GM23338 (cell line): ENCODE results near the gene CDK16. TPM values are rescaled to one million over a fixed set of nuclear protein-coding genes. Genes with fewer than 3 reads are reported as not detected.

Experiments used
- ATAC-seq: fragments of 200-7000 bp; cut with Tn5 transposase; 3 replicates; pipeline ENCODE4 v1.9.1; 2020
- DNase-seq: peaks from one replicate; pipeline ENCODE4 v3.0.0-alpha.2; 2015; ENCODE audit warnings: low spot score
- H2AFZ ChIP-seq: fragments of 200-600 bp; sonication (generic); 2 replicates; pipeline ENCODE4 v1.8.0; 2016; ENCODE audit warnings: antibody characterized with exemption, mild to moderate bottlenecking, moderate library complexity
- H3F3A ChIP-seq: fragments of 200-600 bp; sonication (generic); replicated peaks from 2 replicates; pipeline ENCODE4 v1.8.0; 2017; ENCODE audit warnings: antibody characterized with exemption, mixed run types, low read depth
- H3K27ac ChIP-seq: fragments of 200-600 bp; sonication (generic); 2 replicates; pipeline ENCODE4 v1.6.1; 2016; ENCODE audit warnings: low read depth
- H3K27me3 ChIP-seq: fragments of 200-600 bp; sonication (generic); 2 replicates; pipeline ENCODE4 v1.8.0; 2016; ENCODE audit warnings: mild to moderate bottlenecking, mixed run types, moderate library complexity; ENCODE audit not compliant: insufficient read depth
- H3K36me3 ChIP-seq: fragments of 200-600 bp; sonication (generic); 2 replicates; pipeline ENCODE4 v1.8.0; 2016; ENCODE audit warnings: mild to moderate bottlenecking; ENCODE audit not compliant: insufficient read depth
- H3K4me1 ChIP-seq: fragments of 200-600 bp; sonication (generic); 2 replicates; pipeline ENCODE4 v1.8.0; 2016; ENCODE audit warnings: mild to moderate bottlenecking, moderate library complexity; ENCODE audit not compliant: insufficient read depth
- H3K4me2 ChIP-seq: fragments of 200-600 bp; sonication (generic); 2 replicates; pipeline ENCODE4 v1.7.1; 2017; ENCODE audit warnings: mixed run types
- H3K4me3 ChIP-seq: fragments of 200-600 bp; sonication (generic); 2 replicates; pipeline ENCODE4 v1.6.1; 2016; ENCODE audit warnings: mixed run types
- H3K79me2 ChIP-seq: fragments of 200-600 bp; sonication (generic); replicated peaks from 2 replicates; pipeline ENCODE4 v1.8.0; 2017; ENCODE audit warnings: mild to moderate bottlenecking; ENCODE audit not compliant: insufficient read depth
- H3K9me2 ChIP-seq: fragments of 200-600 bp; sonication (generic); 2 replicates; pipeline ENCODE4 v1.8.0; 2017; ENCODE audit not compliant: insufficient read depth
- H4K20me1 ChIP-seq: fragments of 200-600 bp; sonication (generic); replicated peaks from 2 replicates; pipeline ENCODE4 v1.8.0; 2017; ENCODE audit warnings: mild to moderate bottlenecking; ENCODE audit not compliant: insufficient read depth
- H3K27ac Mint-ChIP-seq: 2 replicates; pipeline ENCODE4 v1.8.0; 2020; ENCODE audit warnings: inconsistent platforms, mild to moderate bottlenecking, moderate library complexity, mixed read lengths
- H3K27me3 Mint-ChIP-seq: 3 replicates; pipeline ENCODE4 v1.8.0; 2022; ENCODE audit warnings: low read depth, mild to moderate bottlenecking, moderate library complexity, mixed read lengths, inconsistent platforms; ENCODE audit not compliant: insufficient read depth, poor library complexity
- H3K36me3 Mint-ChIP-seq: 3 replicates; pipeline ENCODE4 v1.8.0; 2021; ENCODE audit warnings: low read depth, mild to moderate bottlenecking, inconsistent platforms, moderate library complexity, mixed read lengths
- H3K4me1 Mint-ChIP-seq: 3 replicates; pipeline ENCODE4 v1.8.0; 2020; ENCODE audit warnings: mild to moderate bottlenecking, inconsistent platforms, mixed read lengths
- H3K4me3 Mint-ChIP-seq: 3 replicates; pipeline ENCODE4 v1.8.0; 2021; ENCODE audit warnings: moderate library complexity, mild to moderate bottlenecking, inconsistent platforms, mixed read lengths
- H3K9me3 Mint-ChIP-seq: 3 replicates; pipeline ENCODE4 v1.8.0; 2020; ENCODE audit warnings: moderate library complexity, mild to moderate bottlenecking, inconsistent platforms, mixed read lengths
- CREB1 ChIP-seq: fragments of 250-450 bp; sonication (Bioruptor Pico); IDR thresholded peaks from 2 replicates; pipeline ENCODE4 v1.5.0; 2020; ENCODE audit warnings: low read depth, mild to moderate bottlenecking, moderate library complexity
- ETS1 ChIP-seq: IDR thresholded peaks from 2 replicates; pipeline ENCODE4 v1.6.1; 2016; ENCODE audit warnings: antibody characterized with exemption
- EZH2 ChIP-seq: fragments of 200-600 bp; sonication (generic); IDR thresholded peaks from one replicate; pipeline ENCODE4 v1.8.0; 2017; ENCODE audit warnings: antibody characterized with exemption, mild to moderate bottlenecking, low read depth; ENCODE audit not compliant: unreplicated experiment
- JUNB ChIP-seq: IDR thresholded peaks from one replicate; pipeline ENCODE4 v1.6.1; 2016; ENCODE audit warnings: antibody characterized with exemption; ENCODE audit not compliant: unreplicated experiment
- REST ChIP-seq: IDR thresholded peaks from one replicate; pipeline ENCODE4 v1.6.1; 2018; ENCODE audit warnings: antibody characterized with exemption; ENCODE audit not compliant: unreplicated experiment
- ZNF114 ChIP-seq: fragments of 250-450 bp; sonication (Bioruptor Pico); IDR thresholded peaks from 2 replicates; pipeline ENCODE4 v1.5.0; 2020; ENCODE audit warnings: mild to moderate bottlenecking, moderate library complexity
- ZNF331 ChIP-seq: fragments of 250-450 bp; sonication (Bioruptor Pico); IDR thresholded peaks from 2 replicates; pipeline ENCODE4 v1.5.0; 2020; ENCODE audit warnings: low read depth, mild to moderate bottlenecking, moderate library complexity
- ZNF462 ChIP-seq: fragments of 250-450 bp; sonication (Bioruptor Pico); IDR thresholded peaks from 2 replicates; pipeline ENCODE4 v1.5.0; 2020; ENCODE audit warnings: mild to moderate bottlenecking, moderate library complexity
- polyA plus RNA-seq: library from polyadenylated mRNA; unstranded; fragments of >200 nt; fragmentation: Nextera tagmentation; extraction: Ambion mirVana; gene quantifications from 2 replicates; pipeline ENCODE4 v1.2.1, GENCODE V29; 2016
- total RNA-seq: library from RNA; depleted of rRNA; stranded (reverse); fragments of >200 nt; shearing (Covaris generic); gene quantifications from 2 replicates; pipeline ENCODE4 v1.2.3, GENCODE V29; 2014

CDK16 gene
- total and polyA plus RNA-seq, 2 experiments from 2014 or later, result 58.9 to 158 TPM

- Histone ChIP-seq H3K4me3 (no peak overlapping the region), H3K4me1 (no peaks in the 10 kb centered on the region), H3F3A (no peaks in the 10 kb centered on the region), H2AFZ (no peak overlapping the region), H3K9me2 (no peaks in the 10 kb centered on the region), H4K20me1 (no peaks in the 10 kb centered on the region), H3K27ac (no peak overlapping the region), H3K79me2 (no peaks in the 10 kb centered on the region), H3K27me3 (no peaks in the 10 kb centered on the region), H3K36me3 (0 out of 2 replicates have a peak, but pooled peaks cover 3% of the 10 kb centered on the region), H3K4me2 (no peak overlapping the region)
- no peaks in the 10 kb centered on the region for H3K9me3 Mint-ChIP-seq
- ATAC-seq, result no peak
- peaks cover 2% of the 10 kb centered on the region for H3K27me3 Mint-ChIP-seq
- H3K4me3 Mint-ChIP-seq, result no peak overlapping the region
- H3K36me3 Mint-ChIP-seq, result peaks cover 42% of the 10 kb centered on the region
- no peak for DNase-seq
- H3K4me1 Mint-ChIP-seq, result no peaks in the 10 kb centered on the region
- TF ChIP-seq EZH2 (no peak), ZNF331 (CRISPR knock-in tag) (no peak), REST (no peak), ZNF114 (CRISPR knock-in tag) (no peak), JUNB (no peak), ZNF462 (CRISPR knock-in tag) (no peak), CREB1 (CRISPR knock-in tag) (no peak), ETS1 (no peak)
- no peak overlapping the region for H3K27ac Mint-ChIP-seq
These were observed 37.2 kb upstream of the CDK16 start for GRCh38 chrX:47181301-47181700.
